NAMALWA (cell line): Measurements from ENCODE around the gene XPNPEP1.
"Not testable (repeated sequence)": the region's sequence is repeated elsewhere in the genome, so short reads cannot be mapped to it uniquely, and the experiment has no call there.

Experiments
- DNase-seq: peaks from one replicate; pipeline ENCODE4 v3.0.0-alpha.2; 2015; ENCODE audit warnings: low spot score

Gene XPNPEP1

DNA sequence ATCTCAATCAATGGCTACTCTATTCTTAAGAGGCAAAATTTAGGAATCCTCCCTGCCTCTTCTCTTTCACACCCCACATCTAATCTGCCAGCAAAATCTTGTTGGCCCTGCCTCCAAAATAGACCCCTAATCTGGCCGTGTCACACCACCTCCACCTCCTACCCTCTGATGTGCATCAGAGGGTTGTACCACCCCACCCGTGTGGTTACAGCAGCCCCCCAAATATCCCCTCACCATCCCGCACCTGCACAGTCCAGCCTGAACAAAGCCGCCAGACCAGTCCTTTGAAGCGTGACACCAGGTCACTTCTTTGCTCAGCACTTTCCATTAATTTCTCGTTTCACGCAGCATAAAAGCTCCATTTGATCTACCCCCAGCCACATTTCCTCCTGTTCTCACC lies 776 bp upstream of the XPNPEP1 start:
- DNase-seq, result no peak

DNA sequence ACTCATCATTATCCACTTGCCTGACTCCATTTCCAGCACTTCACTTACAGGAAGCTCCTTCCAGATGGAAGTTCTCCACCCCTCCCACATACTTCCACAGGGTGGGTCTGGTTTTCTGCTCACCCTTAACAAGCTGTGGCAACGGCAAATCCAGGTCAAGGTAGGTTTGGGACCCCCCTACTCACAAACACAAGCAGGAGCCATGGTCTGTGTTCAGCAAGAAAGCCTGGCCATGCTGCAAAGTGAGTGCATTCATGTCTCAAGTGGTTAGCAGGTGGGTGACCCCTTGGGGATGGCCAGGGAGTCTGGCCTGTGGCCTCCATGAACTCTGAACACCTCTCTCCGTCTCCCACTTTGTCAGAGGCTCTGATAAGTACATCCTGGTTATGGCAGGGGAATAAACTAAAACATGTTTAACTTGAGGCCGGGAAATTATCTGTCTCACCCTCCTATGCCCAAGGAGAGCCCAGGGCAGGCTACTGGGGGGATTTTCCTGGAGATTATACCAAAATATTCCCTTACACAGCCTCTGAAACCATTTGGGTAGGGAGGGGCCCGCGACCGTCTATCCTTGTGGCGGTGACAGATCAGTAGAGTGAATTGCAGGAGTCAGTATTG lies 844 bp downstream of the XPNPEP1 start:
- DNase-seq, result peak; percentile 20

- DNase-seq, result no peak
Measured at GRCh38 chr10:109920016-109920415, 3.3 kb downstream of the XPNPEP1 start.

GRCh38 chr10:109919220-109919619 lies 4.1 kb downstream of the XPNPEP1 start:
- DNase-seq, result no peak

GRCh38 chr10:109918707-109919106 lies 4.6 kb downstream of the XPNPEP1 start:
- not testable (repeated sequence) for DNase-seq

DNA sequence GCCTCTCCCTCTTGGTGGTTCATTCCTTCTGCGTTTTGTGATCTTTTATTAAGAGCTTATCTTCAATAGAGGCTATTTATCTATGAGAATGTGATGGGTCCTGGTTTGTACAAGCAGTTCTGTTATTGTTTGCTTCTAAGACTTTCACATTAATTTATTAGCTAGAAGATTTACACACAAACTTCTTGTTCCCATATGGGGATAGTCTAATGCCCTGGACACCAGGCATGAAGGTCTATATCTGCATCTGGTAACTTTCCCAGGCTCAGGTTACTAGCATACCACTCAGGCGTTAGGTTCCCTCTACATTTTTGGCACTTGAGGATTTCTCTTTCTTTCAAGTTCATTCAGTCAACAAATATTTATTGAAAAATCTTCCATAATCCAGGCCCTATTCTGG lies 7.7 kb downstream of the XPNPEP1 start:
- no peak for DNase-seq

- peak; percentile 62 for DNase-seq
Measured at GRCh38 chr10:109914966-109915365, 8.3 kb downstream of the XPNPEP1 start.

GRCh38 chr10:109913306-109913892 lies 9.9 kb downstream of the XPNPEP1 start:
- peak; percentile 54 for DNase-seq

GRCh38 chr10:109912335-109913281 lies 10.7 kb downstream of the XPNPEP1 start:
- DNase-seq, result peak; percentile 92

GRCh38 chr10:109911903-109912302 lies 11.4 kb downstream of the XPNPEP1 start:
- DNase-seq, result no peak

DNA sequence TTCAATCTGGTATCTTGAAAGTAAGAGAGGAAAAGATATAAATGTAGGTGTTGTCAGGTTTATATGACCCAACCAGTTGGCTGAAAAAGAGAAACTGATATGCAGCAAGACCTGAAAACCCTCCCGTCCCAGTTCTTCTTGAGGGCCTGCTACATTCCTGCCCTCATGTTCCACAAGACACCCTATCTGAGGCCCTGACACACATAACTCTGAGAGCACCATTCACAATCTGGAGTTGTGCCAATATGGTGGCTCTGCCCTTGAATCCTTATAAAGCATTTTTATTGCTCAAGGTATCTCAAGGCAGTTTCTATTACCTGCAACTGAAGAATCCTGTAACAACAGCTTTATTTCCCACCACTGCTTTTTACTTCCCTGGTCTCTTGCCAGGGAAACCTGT lies 17.0 kb downstream of the XPNPEP1 start:
- DNase-seq, result no peak

- no peak for DNase-seq
Measured at GRCh38 chr10:109904397-109904796, 18.9 kb downstream of the XPNPEP1 start.

- DNase-seq, result no peak
Measured at GRCh38 chr10:109902992-109903947, 20.0 kb downstream of the XPNPEP1 start.

GRCh38 chr10:109899356-109900331 lies 23.7 kb downstream of the XPNPEP1 start:
- no peak for DNase-seq

- DNase-seq, result no peak
Measured at GRCh38 chr10:109898666-109899355, 24.5 kb downstream of the XPNPEP1 start.

GRCh38 chr10:109898007-109898406 lies 25.3 kb downstream of the XPNPEP1 start:
- no peak for DNase-seq

DNA sequence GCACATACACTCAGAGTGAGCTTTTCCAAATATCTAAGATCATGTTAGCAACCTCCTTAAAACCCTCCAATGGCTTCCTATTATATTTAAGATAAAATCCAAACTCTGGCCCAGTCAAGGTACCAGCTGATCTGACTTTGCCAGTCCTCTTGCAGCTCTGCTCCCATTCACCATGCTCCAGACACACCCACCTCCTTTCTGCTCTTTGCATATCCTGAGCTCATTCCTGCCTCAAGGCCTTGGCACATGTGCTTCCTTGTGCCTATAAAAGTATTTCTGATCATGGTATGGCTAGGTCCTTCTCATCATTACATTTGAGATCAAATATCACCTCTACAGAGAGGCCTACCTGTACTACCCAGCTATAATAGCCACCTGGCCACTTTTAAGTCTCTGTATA lies 27.5 kb downstream of the XPNPEP1 start:
- no peak for DNase-seq

DNA sequence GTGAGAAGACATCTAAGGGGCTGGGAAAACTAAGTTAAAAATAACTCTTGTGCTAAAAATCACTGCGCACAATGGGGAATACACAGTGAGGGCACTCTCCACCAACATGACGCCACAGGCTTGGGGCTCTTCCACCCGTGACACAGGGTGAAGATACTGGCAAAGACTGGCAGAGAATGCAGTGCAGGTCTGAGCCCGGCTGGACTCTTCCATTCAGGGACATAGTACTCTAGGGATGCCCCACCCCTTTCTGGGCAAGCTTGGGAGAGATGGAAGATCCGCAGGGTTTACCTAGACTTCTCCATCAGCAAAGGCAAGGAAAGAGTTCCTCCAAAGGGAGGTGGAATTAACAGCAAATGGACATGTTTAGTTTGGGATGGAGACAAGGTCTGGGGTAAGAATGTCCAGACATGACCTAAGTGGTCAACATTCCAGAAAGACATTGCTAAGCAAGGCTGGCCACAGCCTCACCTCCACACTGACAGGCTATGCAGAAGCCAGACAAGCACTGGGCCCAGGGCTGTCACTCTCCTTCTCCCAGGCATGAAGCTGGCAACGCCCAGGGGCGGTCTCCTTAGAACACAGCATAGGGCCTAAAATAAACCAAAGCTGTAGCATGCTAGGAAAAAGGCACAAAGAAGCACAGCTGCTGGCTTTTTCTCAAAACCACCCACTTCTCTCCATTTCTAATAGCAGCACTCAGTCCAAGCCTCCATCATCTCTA lies 28.1 kb downstream of the XPNPEP1 start:
- DNase-seq, result no peak

DNA sequence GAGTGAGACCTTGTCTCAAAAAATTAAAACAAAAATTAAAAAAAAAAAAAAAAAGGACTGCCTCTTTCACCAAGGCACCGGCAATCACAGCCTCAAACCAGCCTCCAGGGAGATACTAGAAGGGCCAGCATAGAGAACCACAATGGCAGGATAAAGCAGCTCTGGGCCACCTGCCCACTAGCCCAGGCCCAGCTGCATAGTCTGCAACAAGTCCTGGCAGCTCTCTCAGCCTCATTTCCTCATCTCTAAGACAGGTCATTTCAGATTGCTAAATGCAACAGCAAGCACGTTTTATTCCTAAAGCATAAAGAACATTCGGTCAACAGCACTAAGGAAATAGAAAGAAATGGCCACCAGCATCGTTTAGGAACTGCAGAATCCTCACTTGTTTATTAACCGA lies 28.8 kb downstream of the XPNPEP1 start:
- peak; percentile 40 for DNase-seq
